Fibroblast of mammary gland (primary cell): ENCODE data around the gene CYB561.
A peak's percentile ranks its signal among the peaks of the same experiment; 100 is the strongest.

Source experiments
- DNase-seq: peaks from one replicate; pipeline ENCODE4 v3.0.0-alpha.2; 2010; ENCODE audit warnings: low read depth
- H3K4me3 ChIP-seq: 2 replicates; pipeline ENCODE4 v1.5.1; 2011; ENCODE audit warnings: low read depth, mild to moderate bottlenecking, low read length, moderate library complexity; ENCODE audit not compliant: control insufficient read depth
- TF ChIP-seq, protein P1 (sequence below): conservative IDR thresholded peaks from 2 replicates; pipeline ENCODE4 v1.5.1; 2011; ENCODE audit warnings: low read depth, low read length, inconsistent platforms; ENCODE audit not compliant: control insufficient read depth, insufficient read depth

The CYB561 gene

DNA sequence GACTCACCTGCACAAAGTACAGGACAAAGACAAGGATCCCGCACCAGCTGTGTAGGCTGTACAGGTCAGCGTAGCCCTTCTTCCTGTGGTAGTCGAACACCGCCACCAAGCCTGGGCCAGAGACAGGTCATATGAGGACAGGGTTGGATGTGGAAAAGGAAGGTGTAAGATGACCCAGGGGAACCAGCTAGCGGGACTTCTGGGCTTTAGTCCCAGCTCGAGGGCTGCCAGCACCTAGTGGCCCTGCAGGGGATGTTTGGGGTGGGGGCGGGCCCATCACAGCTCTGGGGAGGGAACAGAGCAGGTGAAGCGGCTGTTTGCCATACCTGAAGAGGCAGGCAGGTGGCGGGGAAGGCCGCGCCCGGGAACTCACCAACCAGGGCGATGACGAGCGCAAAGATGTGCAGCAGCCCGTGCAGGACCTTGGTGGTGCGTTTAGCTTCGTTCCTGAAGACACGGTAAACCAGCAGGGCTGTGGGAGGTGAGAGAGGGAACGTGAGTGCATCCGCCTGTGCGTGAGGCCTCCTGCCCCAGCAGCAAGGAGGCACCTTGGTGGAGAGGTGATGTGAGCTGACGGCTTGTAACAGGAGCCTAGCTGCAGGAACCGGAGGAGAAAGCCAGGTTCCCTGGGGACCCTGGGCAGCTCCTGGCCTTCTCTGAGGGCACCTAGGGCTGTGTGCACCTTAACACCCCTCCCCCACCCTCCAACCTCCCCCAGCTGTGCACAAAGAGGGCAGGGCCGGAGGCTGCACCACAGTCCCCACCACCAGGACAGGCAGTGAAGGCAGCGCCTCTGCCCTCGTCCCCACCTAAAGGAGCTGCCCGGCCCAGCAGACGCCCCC, 10.2 kb downstream of the CYB561 start:
- TF ChIP-seq, protein P1, sequence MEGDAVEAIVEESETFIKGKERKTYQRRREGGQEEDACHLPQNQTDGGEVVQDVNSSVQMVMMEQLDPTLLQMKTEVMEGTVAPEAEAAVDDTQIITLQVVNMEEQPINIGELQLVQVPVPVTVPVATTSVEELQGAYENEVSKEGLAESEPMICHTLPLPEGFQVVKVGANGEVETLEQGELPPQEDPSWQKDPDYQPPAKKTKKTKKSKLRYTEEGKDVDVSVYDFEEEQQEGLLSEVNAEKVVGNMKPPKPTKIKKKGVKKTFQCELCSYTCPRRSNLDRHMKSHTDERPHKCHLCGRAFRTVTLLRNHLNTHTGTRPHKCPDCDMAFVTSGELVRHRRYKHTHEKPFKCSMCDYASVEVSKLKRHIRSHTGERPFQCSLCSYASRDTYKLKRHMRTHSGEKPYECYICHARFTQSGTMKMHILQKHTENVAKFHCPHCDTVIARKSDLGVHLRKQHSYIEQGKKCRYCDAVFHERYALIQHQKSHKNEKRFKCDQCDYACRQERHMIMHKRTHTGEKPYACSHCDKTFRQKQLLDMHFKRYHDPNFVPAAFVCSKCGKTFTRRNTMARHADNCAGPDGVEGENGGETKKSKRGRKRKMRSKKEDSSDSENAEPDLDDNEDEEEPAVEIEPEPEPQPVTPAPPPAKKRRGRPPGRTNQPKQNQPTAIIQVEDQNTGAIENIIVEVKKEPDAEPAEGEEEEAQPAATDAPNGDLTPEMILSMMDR, result no peak
- no peak overlapping the region for H3K4me3 ChIP-seq
- DNase-seq, result no peak

DNA sequence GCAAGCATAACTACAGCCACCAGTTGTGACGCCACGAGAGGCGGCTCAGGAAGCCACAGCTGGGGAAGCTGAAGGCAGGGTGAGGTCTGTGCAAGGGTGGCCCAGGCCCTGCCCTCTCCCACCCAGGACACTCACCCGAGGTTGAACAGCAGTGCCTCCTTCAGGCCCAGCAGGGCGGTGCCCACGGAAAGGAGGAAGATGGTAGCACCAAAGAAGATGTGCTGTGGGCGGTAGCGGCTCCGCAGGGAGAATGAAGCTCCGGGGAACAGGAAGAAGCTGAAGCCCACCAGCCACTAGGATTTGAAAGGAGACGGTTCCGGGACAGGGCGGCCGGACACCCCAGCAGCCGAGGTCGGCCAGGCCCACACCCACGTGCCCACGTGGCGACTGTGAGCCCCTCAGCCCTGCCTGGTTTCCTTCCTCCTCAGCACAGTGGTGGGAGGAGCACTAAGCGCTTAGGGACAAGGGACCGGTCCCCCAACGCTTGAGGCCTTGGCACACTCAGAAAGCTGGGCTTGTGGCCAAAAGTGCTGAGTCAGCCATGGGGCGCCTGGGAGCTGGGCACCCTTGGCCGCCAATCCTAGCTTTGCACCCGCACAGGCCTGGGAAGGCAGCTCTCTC, 11.0 kb downstream of the CYB561 start:
- DNase-seq, result peak; percentile 57
- no peak overlapping the region for H3K4me3 ChIP-seq
- TF ChIP-seq, protein P1, result peak; percentile 10

DNA sequence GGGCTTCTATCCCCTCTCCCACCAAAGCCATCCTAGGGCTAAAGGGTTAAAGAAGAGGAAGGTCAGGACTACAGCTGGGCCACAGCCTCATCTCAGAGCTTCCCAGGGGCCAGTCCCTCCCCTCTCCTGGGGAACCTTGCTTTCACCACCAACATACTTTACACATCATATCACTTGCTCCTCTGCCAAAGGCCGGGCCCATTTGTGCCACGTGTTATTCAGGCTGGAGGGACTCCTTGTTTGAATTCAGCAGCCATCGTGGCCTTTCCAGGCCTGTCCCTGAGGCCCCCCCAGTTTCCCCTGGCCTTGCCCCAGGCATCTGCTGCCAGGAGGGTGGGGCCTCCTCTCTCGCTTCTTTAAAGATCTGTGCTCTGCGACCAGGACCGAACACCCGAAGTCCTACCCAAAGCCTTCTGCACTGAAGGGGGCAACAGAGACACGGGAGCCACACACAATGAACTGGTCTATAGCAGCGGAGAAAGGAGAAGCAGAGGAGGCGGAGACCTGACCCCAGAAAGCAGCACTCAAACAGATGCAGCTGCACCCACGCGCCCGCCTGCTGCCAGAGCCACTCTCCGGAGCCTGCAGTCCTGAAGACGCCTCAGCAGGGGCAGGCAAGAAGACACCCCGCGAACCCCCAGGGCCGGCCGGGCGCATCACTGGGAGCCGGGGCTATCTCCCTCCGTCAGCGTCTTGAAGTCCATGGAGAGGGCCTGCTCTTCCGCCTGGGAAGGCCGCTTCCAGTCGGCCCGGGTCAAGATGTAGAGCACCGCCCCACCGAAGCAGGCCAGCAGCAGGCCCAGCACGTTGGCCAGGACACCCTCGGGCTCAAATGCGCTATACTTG, 12.1 kb downstream of the CYB561 start:
- TF ChIP-seq, protein P1, result peak; percentile 17
- DNase-seq, result peak; percentile 98
- no peak overlapping the region for H3K4me3 ChIP-seq

DNA sequence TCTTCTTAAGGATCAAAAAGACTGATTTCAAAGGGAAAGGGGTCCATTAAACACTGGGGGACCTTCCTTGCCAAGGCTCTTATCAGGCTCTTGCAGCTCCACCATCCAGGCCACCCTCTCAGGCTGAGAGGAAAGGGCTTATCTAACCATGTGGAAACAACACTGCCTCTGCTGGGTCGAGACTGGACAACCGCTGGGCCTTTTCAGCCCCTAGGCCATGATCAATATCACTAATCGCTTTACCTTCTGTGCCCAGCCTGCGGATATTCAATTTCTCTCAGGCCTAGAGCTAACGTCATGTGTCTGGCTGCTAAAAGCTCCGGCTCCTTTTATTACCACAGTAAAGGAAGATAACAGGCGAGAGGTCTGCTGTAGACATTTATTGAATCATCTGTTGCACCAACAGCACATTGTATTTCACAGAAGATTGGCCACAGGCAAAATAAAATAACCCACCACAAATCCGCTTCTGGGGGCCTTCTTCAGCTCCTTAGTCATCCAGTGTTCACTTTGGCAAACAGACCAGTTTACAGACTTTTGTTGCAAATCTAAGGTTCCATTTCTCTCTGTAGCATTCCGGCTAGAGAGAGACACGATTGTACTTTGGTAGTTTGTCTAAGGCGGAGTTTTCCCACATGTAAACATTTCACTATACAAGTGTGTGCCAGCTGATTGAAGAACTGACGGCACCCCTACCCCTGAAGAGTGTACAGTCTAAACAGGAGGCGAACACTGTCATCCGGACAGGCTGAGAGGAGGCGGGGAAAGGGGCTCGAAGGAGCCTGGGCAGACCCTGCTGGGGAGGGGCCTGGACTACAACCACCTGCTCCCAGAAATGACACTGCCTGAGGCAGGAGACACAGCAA, 13.9 kb downstream of the CYB561 start:
- H3K4me3 ChIP-seq, result no peak overlapping the region
- TF ChIP-seq, protein P1, result no peak
- peak; percentile 22 for DNase-seq

DNA sequence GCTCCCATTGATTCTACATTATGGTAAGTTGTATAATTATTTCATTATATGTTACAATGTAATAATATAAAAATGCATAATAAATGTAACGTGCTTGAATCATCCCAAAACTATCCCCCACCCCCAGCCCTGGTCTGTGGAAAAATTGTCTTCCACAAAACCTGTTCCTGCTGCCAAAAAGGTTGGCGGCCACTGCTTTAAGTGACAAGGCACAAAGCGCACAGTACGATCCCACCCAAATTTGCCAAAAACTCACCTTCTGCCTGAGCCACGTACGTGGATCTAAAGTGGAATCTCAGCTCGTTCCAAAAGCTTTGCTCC, 14.5 kb downstream of the CYB561 start:
- no peak overlapping the region for H3K4me3 ChIP-seq
- no peak for DNase-seq
- TF ChIP-seq, protein P1, result no peak

DNA sequence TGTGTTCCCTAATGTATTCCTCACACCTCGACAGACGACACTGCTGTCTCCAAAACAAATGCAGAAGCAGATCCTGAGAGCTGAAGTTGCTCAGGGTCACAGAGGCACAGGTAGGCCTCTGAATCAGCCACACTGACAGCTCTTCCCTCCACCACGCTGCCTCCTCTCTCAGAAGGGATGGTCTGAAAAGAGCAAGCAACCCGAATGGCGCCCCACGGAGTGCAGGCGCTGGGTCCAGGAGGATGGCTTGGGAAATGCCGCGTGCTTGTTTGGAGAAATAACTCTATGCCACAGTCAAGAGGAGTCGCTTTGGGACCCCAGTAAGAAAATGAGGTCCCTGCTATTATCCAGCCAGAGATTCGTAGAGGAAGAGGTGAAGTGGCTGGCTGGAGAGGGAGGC, 15.9 kb downstream of the CYB561 start:
- TF ChIP-seq, protein P1, result no peak
- no peak overlapping the region for H3K4me3 ChIP-seq
- no peak for DNase-seq
